ENCODE data around the gene FNIP2. TPM values are rescaled to one million over a fixed set of nuclear protein-coding genes. Genes with fewer than 3 reads are reported as not detected.

FNIP2 gene
- total RNA-seq, 1 experiment from 2014 or later = 16.1 TPM

GRCh38 chr4:158763462-158763861 is 5.4 kb upstream of the FNIP2 start:
- CTCF ChIA-PET = no interaction called here
- POLR2A ChIA-PET (ENCODE audit: low non-redundant PET) = no interaction called here

GRCh38 chr4:158766434-158767044 is 2.3 kb upstream of the FNIP2 start:
- ChIA-PET POLR2A (ENCODE audit: low non-redundant PET) (no interaction called here), CTCF (no interaction called here)
- intact Hi-C loops (cut with micrococcal nuclease; ENCODE audit: unreplicated experiment) = no loop called here
- no peaks in the 10 kb centered on the region for H3K9me3 ChIP-seq (ENCODE audit: low read depth, low read length, poor library complexity, severe bottlenecking)
- no peaks in the 10 kb centered on the region for H3K36me3 ChIP-seq (ENCODE audit: insufficient read depth, low read length, poor library complexity, severe bottlenecking)
- H3K4me1 ChIP-seq (ENCODE audit: insufficient read depth, low read length, poor library complexity, severe bottlenecking) = peaks cover 9% of the 10 kb centered on the region
- H3K27ac ChIP-seq (ENCODE audit: low read depth, low read length, poor library complexity, severe bottlenecking) = no peak overlapping the region
- peaks cover 7% of the 10 kb centered on the region for H3K27me3 ChIP-seq (replicated peaks; ENCODE audit: insufficient read depth, low read depth, low read length, poor library complexity)
- H3K4me3 ChIP-seq (ENCODE audit: low read depth, low read length, poor library complexity, severe bottlenecking) = no peak overlapping the region
- BruUV-seq (replicated peaks) = no TSS peak
- DNase-seq (ENCODE audit: low spot score) = no peak
- no peak for TF ChIP-seq CTCF (conservative IDR thresholded peaks at IDR 0.05; ENCODE audit: low read depth, low read length)
- TF ChIP-seq EZH2 (IDR thresholded peaks at IDR 0.05; ENCODE audit: borderline replicate concordance, low read depth, low read length, poor library complexity, severe bottlenecking) = no peak

More at GRCh38 chr4:158763462-158763861, 5.4 kb upstream of the FNIP2 start:
- TF ChIP-seq CTCF (conservative IDR thresholded peaks at IDR 0.05; ENCODE audit: low read depth, low read length) = no peak
- TF ChIP-seq EZH2 (IDR thresholded peaks at IDR 0.05; ENCODE audit: borderline replicate concordance, low read depth, low read length, poor library complexity, severe bottlenecking) = no peak
- H3K36me3 ChIP-seq (ENCODE audit: insufficient read depth, low read length, poor library complexity, severe bottlenecking) = no peaks in the 10 kb centered on the region
- intact Hi-C loops (cut with micrococcal nuclease; ENCODE audit: unreplicated experiment) = no loop called here
- DNase-seq (ENCODE audit: low spot score) = no peak
- peaks cover 4% of the 10 kb centered on the region for H3K4me1 ChIP-seq (ENCODE audit: insufficient read depth, low read length, poor library complexity, severe bottlenecking)
- H3K9me3 ChIP-seq (ENCODE audit: low read depth, low read length, poor library complexity, severe bottlenecking) = no peaks in the 10 kb centered on the region
- BruUV-seq (replicated peaks) = no TSS peak
- no peak overlapping the region for H3K27ac ChIP-seq (ENCODE audit: low read depth, low read length, poor library complexity, severe bottlenecking)
- no peaks in the 10 kb centered on the region for H3K27me3 ChIP-seq (replicated peaks; ENCODE audit: insufficient read depth, low read depth, low read length, poor library complexity)
- H3K4me3 ChIP-seq (ENCODE audit: low read depth, low read length, poor library complexity, severe bottlenecking) = no peak overlapping the region

- H3K27ac ChIP-seq (ENCODE audit: low read depth, low read length, poor library complexity, severe bottlenecking) = no peak overlapping the region
- H3K27me3 ChIP-seq (replicated peaks; ENCODE audit: insufficient read depth, low read depth, low read length, poor library complexity) = peaks cover 7% of the 10 kb centered on the region
- H3K9me3 ChIP-seq (ENCODE audit: low read depth, low read length, poor library complexity, severe bottlenecking) = no peaks in the 10 kb centered on the region
- intact Hi-C loops (cut with micrococcal nuclease; ENCODE audit: unreplicated experiment) = no loop called here
- peaks cover 9% of the 10 kb centered on the region for H3K4me1 ChIP-seq (ENCODE audit: insufficient read depth, low read length, poor library complexity, severe bottlenecking)
- no peak for TF ChIP-seq CTCF (conservative IDR thresholded peaks at IDR 0.05; ENCODE audit: low read depth, low read length)
- no peak for TF ChIP-seq EZH2 (IDR thresholded peaks at IDR 0.05; ENCODE audit: borderline replicate concordance, low read depth, low read length, poor library complexity, severe bottlenecking)
- BruUV-seq (replicated peaks) = no TSS peak
- ChIA-PET POLR2A (ENCODE audit: low non-redundant PET) (no interaction called here), CTCF (no interaction called here)
- no peak overlapping the region for H3K4me3 ChIP-seq (ENCODE audit: low read depth, low read length, poor library complexity, severe bottlenecking)
- no peak for DNase-seq (ENCODE audit: low spot score)
- H3K36me3 ChIP-seq (ENCODE audit: insufficient read depth, low read length, poor library complexity, severe bottlenecking) = no peaks in the 10 kb centered on the region
These were observed 1.4 kb upstream of the FNIP2 start for GRCh38 chr4:158767451-158767850.

Measured in A673 (cell line).